Femur (tissue), 1 donor: ENCODE results near the gene TRERF1.

Source experiments
- DNase-seq: peaks from one replicate; pipeline ENCODE4 v3.0.0-alpha.2; 2017

TRERF1 gene

GRCh38 chr6:42179261-42179944 lies 272.3 kb downstream of the TRERF1 start:
- DNase-seq = no peak

GRCh38 chr6:42177514-42178364 lies 274.0 kb downstream of the TRERF1 start:
- DNase-seq = no peak

GRCh38 chr6:42176981-42177380 lies 274.7 kb downstream of the TRERF1 start:
- DNase-seq = no peak

GRCh38 chr6:42175860-42176259 lies 275.9 kb downstream of the TRERF1 start:
- DNase-seq = no peak
